NCI-H2107 treated with DMSO at 0.1 percent for 48 hours (cell line): ENCODE measurements around the gene HSPB7.
A peak's percentile ranks its signal among the peaks of the same experiment; 100 is the strongest.
"Not testable (repeated sequence)": the region's sequence is repeated elsewhere in the genome, so short reads cannot be mapped to it uniquely, and the experiment has no call there.

Source experiments
- DNase-seq: peaks from one replicate; lab custom pipeline; 2025; ENCODE audit not compliant: unreplicated experiment; lab: John Stamatoyannopoulos, UW

Gene HSPB7

DNA sequence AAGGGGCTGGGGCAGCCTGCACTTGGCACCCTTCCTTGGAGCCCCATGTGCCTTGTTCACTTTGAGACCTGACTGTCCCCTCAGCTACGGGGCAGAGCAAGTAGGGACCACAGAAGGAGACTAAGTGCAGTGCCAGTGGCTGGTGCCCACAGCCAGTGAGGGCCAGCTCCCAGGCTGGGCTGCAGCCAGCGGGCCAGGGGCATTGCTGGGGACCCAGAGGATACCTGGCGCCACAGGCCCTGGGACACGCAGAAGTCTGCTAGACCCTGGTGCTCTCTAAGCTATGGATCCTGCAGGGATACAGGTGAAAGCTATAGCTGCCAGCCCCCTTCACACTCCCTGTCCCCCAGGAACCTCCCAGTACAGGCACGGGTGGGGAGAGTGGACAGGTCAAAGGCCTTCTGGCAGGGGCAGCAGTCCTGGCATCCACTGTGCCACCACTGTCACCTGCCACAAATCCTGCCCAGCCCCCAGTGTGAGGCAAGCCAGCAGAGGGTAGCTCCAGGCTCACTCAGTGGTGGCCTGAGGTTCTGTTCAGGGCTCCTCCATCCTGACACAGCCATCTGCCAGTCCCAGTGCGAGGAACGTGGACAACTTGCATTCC is 5.3 kb upstream of the HSPB7 start:
- no peak for DNase-seq

DNA sequence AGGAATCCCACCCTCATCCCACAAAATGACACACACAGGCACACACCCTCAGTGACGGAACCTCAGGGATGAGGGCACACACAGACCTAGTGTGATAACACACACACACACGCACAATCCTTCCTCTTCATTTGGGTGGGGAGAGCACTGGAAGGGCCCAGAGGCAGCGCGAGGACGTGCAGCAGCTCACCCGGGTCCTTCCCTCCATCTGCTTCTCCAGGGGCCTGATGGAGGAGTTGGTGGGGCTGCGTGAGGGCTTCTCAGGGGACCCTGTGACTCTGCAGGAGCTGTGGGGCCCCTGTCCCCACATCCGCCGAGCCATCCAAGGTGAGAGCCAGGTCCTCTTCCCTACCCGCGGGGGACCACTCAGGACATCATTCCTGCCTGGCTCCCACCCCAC is 4.5 kb upstream of the HSPB7 start:
- no peak for DNase-seq

DNA sequence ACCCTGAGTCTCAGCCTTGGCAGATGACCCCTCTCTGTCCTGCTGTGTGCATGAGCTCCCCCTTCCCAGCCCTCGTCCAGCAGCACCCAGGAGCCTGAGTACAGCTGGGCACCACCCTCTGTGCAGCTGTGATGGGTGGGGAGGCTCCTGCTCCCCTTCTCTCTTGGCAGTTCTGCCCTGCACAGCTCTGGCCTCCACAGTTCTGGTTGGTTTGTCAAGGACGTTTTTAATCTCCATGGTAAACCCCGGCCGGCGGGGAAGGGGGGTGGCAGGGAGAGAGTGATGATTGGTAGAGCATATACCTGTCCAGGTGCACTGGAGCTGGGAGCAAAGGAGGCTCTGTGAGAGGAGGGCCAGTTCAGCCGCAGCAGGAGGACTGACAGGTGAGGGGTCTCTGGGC is 3.8 kb upstream of the HSPB7 start, which contains the start of gene CLCNKA:
Gene CLCNKA, plus strand, starts transcription at position 356 of the 400 bp plus-strand sequence. CDS start 584 bp downstream, outside the sequence.
- DNase-seq, result peak; percentile 49

DNA sequence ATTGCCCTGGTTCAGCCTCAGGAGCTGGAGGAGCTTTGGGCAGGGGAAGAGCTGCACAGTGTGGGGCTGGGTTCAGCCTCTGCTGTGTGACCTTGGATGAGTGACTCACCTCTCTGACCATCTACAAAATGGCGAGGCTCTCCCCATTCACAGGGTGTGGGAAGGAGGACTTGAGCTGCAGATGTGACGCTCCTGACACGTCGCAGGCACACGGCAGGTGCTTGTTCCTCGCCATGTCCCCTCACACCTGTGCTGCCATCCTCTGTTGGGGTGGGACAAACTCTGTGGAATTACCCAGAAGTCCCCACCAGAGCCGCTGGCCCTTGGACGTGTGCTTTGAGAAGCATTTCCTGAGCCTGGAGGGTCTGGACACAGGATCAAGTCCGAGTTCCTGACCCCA is 3.0 kb upstream of the HSPB7 start:
- not testable (repeated sequence) for DNase-seq

DNA sequence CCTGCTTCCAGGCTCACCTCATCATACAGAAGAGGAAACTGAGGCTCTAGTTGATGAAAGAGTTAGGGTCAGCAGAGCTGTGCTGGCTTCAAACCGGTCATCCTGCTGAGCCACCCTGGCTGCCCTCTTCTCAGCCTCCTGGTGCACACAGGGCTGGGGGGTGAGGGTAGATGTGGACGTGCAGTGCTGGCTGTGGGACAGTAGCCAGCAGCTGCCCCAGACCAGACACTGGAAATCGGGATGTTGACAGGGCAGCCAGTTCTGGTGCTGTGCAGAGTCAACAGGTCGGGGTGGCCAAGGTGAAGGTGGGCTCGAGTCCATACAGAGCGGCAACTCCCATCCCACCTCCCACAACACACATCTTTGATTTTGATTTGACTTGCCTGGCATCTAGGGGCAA is 2.5 kb upstream of the HSPB7 start:
- no peak for DNase-seq

DNA sequence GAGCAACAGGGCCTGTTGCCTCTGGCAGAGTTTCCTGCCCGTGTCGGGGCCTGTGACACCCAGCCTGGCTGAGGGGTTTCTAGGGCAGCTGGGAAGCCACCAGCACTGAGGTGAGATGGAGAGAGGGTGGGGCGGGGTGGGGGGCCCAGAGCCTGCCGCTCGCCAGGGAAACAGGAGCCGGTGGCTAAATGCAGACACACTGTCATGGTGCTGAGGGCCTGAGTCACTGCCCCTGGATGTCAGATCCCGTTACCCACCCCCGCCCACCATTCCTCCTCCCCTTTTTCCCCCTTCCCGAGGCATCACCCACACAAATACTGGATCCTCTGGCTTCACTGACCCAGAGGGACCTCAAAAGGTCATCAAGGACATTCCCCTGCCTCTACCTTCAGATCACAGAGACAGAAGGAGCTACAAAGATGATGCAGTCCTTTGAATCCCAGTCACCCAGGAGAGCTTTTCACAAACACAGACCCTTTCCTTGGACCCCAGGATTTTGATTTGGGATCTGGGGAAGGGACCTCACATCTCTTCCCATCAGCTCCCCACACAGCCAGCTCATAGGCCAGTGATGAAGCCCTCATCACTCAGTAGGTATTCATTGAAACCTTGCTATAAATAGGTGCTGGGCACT is 1.9 kb upstream of the HSPB7 start:
- DNase-seq, result no peak

DNA sequence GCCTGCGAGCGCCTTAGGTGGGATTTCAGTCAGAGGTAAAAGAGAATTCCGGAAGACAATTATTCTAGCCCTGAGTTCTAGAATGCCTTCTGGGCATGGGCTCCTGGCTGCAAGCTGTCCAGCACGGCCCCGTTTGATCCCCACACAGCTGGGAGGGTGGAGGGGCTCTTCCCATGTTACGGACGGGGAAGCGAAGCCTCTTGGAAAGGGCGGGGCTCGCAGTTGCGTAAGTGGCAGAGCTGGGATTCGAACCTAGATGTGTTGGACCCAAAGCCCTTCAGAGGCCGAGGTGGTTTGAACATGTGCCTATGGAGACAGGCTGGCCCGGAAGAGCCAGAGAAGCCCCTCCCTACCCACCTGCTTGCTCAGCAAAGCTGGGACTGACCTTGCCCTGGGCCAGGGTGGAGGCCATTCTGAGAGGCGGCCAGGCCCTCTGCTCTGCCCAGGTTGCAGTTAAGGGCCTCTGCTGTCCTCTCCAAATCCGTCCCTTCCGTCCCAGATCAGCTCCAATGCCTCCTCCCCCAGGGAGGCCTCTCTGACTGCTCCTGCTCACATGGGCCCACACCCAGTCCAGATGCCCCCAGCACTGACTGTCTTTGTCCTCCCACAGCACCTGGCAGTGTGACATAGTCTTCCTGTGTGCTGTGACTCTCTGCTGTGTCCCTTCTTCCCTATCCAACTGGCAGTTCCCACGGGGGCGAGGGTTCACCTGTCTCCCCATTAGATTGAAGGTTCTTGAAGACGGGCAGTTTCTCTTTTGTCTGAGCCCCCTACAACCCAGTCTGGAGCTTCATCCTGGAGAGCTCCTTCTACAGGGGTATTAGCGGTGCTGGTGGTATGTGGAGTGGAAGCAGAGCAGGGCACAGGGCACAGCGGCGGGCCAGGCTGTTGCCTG is 1.2 kb upstream of the HSPB7 start:
- DNase-seq, result no peak

DNA sequence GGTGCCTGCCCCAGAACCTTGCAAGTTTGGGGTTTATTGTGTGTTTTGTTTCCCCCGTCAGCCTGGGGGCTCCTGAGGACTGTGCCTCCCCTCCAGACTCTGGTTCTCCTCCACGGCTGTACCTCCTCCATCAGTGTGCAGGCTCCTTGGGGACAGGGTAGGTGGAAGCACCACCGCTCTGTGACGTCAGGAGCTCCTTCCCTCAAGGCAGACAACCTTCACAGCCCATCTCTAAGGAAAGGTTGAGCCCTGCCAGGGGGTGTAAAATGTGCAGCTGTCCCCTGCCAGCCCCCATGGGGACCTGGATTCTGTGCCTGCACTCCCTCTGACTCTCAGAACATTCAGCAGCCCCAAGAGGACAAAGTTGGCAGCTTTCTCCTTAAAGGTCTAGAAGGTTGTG is 465 bp upstream of the HSPB7 start:
- DNase-seq, result no peak

DNA sequence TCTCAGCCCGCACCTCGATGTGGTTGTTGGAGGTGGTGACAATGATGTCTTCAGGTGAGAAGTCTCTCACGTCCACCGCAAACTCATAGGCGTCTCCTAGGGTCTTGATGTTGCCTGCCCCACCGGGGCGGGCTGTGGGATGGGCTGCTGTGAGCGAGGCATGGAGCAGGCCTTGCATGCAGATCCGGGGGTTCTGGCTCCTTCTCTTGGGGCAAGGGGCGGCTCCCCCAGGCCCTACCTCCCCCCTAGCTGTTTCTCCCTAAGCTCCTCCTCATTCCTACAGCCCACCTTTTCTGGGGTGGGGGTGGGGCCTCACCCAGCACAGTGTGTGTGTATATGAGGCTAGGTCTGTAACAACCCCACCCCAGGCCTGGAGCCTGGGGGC is 775 bp downstream of the HSPB7 start:
- no peak for DNase-seq

DNA sequence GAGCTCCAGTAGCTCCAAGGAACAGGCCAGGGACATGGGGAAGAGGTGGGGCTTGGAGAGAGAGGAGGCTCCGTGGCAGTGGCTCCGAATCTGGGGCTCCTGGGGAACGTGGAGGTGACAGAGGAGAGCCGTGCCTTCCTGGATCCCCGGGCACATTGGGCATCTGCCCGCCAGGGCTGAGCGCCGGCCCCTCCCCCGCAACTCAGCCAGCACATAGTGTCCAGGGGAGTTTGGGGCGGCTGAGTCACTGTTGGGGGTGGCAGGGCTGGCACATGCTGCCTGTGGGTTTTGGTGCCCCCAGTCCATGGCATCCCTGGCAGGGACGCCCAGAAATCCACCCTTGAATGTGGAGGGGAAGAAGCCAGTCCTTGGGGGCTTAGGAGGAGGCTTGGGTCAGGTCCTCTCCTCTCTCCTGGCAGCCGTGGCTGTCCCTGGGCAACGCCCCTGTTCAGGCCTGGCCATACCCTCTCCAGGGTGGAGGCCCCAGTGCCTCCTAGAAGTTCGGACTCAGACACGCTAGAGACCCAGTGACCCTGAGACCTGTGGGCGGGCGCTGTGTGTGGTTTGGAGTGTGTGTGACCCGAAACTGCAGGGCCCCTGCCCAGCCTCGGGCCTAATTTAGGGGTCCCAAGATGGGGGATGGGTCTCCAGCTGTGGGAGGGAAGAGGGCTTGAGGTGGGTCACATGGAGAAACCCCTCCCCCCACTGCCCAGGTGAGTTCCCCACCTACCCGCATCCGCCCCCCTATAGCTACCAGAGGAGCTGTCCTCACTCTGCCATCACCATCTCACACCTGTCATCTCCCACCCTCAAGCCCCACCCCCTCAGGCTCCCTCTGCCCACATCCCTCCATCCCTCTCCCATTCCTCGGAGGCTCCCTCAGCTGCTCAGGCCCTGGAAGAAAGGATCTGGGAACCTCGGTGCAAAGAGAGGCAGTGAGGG is 1.6 kb downstream of the HSPB7 start:
- no peak for DNase-seq

DNA sequence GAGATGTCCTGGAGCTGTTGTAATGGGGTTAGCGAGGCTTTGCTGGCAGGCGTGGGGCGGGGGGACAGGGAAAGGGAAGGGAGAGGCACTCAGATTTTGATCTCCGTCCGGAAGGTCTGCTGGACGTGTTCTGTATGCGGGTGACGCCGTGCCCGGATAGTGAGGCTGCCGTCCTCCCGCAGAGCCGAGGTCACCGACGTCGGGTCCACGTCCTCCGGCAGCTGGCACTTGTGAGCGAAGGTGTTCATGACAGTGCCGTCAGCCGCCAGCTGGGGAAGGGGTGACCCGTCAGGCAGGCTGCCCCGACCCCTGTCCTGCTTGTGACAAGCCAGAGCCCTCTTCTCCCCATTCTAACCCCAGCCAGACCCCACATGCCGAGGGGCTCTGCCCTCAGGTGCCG is 2.4 kb downstream of the HSPB7 start:
- DNase-seq, result no peak

DNA sequence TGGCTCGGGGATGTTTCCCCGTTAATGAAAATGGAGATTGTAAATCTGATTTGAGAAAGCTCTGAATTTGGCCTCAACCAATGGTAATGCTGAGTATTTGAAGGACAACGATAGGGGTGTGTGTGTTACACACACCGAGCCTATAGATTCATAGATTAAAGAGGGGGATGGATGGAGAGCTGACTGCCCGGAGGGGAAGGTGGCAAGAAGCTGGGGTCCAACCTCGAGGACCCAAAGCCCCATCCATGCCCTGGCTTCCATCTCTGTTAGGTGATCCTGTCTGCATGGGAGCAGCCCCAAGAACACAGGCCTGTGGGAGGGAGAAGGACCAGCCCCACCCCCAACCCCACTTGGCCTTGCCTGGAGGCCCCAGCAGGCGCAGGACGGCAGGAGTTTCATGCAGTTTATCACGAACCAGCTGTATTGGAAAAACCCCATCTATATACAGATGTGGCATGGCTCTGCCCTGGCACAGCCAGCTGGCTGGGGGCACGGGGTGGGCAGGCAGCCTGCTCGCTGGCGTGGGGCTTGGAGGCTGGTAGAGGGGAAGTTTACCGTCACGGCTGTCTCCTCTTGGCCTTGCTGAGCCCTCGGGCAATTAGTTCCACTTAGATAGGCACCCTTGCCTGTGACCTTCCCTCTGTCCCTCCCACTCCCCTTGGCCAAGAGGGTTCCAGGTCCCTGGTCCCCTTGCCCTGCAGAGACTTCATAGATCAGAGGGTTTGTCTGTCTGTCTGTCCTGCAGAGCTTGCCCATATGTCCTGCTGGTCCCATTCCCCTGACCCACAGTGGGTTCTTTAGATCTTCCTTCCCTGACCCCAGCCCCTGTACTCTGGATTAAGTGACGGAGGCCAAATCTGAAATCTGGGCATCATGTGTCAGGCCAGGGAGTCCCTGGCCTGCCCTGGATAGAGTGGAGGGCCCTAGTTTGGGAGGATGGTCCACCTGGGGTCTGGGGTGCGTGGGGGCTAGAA is 3.0 kb downstream of the HSPB7 start:
- DNase-seq, result no peak

DNA sequence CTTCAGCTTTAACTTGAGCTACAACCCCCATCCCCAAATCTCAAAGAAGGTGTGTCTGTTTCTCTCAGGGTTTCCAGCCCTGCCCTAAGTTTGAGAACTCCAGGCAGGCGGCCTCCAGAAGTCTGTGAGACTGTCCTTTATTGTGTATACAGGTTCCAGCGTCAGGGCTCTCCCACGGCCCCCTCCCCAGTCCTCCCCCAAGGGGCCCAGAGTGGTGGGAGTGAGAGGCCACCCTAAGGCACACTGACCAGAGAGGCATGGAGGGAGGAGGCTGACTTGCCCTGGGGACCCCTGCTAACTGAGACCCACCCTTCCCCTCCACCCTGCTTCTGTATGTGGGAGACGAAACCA is 4.0 kb downstream of the HSPB7 start:
- DNase-seq, result no peak

DNA sequence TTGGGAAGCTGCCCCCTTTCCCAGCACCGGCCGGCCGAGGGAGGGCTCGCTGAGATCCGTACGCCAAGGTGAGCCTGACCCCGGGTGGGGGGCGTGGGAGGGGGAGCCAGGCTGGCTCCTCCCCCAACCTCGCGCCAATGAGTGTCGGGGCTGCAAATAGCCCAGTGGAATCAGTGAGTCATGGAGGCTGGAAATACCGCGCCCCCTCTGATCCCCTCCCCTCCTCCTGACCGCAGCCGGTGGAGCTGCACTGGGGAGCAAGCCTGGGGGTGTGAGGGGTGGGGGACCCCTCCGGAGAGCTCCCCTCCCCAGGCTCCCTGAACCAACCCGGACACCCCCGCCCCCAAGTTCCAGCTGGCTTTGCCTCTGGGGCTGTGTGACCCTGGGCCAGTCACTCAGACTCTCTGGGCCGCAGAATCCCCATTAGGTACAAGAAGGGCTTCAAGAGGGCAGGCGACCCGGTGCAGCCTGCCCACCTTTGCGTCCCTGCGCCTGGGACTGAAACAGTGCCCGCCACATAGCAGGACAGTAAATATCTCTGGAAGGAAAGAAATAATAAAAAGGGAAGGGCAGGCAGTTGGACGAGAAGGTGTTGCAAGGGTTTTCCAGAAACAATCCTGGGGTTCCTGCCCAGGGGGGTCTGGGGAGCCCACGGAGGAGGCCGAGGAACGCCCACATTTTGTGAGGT is 4.5 kb downstream of the HSPB7 start:
- no peak for DNase-seq

DNA sequence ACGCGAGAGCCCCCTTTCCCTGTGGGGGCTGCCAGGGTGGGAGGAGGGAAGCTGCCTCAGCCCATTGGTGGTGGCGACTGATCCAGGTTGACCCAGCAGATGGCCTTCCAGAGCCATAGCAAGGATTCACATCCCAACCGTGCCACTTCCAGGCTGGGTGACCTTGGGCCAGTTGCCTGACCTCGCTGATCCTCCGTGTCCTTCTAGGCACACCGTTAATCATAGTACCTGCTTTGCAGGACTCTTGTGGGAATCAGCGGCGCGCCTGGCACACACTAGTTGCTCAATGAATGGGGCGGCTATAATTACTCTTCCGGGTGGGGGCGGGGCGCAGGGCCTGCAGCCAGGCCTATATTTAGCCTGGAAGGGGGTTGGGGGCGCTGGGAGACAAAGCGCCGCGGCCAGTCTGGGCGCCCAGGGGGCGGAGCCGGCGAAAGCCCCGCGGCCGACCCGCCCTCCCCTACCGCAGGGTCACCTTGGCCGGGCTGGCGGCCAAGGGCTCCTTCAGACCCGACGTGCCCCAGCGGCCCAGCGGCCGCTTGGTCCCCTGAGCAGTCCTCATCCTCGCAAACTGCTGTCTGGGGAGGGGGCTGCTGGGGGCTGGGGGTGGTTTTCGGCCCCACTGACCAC is 5.1 kb downstream of the HSPB7 start:
- no peak for DNase-seq

DNA sequence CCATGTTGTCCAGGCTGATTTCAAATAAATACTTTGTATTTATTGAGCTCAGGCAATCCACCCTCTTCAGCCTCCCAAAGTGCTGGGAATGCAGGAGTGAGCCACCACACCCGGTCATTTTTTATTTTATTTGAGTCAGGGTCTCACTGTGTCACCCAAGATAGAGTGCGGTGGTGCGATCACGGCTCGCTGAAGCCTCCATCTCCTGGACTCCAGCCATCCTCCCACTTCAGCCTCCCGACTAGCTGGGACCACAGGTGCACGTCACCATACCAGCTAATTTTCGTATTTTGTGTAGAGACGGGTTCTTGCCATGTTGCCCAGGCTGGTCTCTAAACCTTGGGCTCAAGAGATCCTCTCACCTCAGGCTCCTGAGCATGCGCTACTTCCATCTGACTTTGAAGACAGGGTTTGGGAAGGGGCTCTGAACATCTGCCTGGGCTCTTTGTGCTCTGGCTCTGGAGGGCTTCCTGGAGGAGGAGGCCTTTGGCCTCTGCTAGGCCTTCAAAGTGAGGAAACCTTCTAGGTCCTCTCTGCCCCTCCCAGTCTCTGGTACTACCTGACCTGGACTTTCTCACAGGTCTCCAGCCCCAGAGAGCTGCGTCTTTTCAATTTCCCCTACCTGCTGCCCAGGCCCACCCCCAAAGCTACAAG is 5.8 kb downstream of the HSPB7 start:
- DNase-seq, result no peak

DNA sequence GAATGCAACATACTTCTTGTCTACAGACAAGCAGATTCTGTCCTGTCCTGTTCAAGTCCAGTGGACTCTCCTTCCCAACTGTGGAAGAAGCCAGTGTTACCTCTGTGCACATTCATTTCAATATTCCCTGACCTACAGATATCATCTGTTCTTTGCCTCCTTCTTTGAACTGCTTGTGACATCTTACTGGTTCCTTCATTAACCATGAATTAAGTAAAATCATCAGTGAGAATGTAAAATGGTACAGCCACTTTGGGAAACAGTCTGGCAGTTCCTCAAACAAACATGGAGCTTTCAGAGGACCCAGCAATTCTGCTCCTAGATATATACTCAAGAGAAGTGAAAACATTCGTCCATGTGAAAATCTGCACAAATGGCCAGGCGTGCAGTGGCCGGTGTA is 7.0 kb downstream of the HSPB7 start:
- DNase-seq, result no peak

DNA sequence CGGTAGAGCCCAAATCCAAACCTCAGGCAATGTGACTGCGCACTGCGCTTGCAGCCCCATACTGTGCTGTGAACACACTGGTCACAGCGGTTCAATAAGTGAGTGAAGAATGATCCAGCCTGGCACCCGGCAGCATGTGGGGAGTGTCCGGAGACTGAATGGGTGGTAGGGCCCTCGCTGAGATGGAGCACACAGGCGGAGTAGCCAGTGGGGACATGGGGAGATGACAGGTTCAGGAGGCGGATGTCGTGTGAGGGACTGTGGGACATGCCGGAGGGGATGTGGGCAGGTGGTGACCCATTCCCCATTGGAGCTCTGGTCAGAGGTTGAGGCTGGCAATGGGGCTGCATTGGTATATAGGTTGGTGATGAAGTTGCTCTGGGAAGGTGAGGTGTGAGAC is 8.2 kb downstream of the HSPB7 start:
- DNase-seq, result no peak
